OCI-LY7 (cell line): ENCODE measurements around the gene KCNK1.

ENCODE experiments used
- CTCF ChIP-seq: fragments of 200-600 bp; sonication (generic); conservative IDR thresholded peaks from 2 replicates; pipeline ENCODE4 v1.5.1; 2014; ENCODE audit warnings: mild to moderate bottlenecking, antibody characterized with exemption, low read length, moderate library complexity, mixed read lengths
- EZH2phosphoT487 ChIP-seq: fragments of 200-600 bp; sonication (generic); IDR thresholded peaks from 2 replicates; pipeline ENCODE4 v1.6.1; 2018; ENCODE audit warnings: low read depth, borderline replicate concordance, mild to moderate bottlenecking, mixed run types, antibody characterized with exemption, low read length, moderate library complexity, mixed read lengths

GRCh38 chr1:233608988-233609387, 4.9 kb upstream of the KCNK1 start:
- TF ChIP-seq CTCF: no peak
- no peak for TF ChIP-seq EZH2phosphoT487
